K562 (cell line): ENCODE measurements around the gene YIPF4. TPM values are rescaled to one million over a fixed set of nuclear protein-coding genes. Genes with fewer than 3 reads are reported as not detected.

ENCODE experiments used
- ATAC-seq: fragments of 200-7000 bp; cut with Tn5 transposase; 3 replicates; pipeline ENCODE4 v1.9.1; 2020; ENCODE audit warnings: moderate library complexity
- BruUV-seq: library from RNA; stranded (reverse); fragments of 400-500 nt; replicated peaks from 2 replicates; lab custom pipeline; 2021; lab: Mats Ljungman, UMichigan
- CTCF ChIA-PET: fragments of 300-600 bp; formaldehyde crosslinking; extraction: SDS; loops from one replicate; lab custom pipeline; 2021; ENCODE audit warnings: low intra/inter-chr PET ratio; lab: Yijun Ruan, JAX
- POLR2A ChIA-PET: fragments of 300-600, 350-650 bp; sonication (Branson Sonifier 250); formaldehyde crosslinking; extraction: SDS; loops from one replicate; lab custom pipeline; 2021; ENCODE audit warnings: antibody characterized with exemption, inconsistent platforms; lab: Yijun Ruan, JAX
- DNase-seq, 4 experiments: peaks; one replicate each; pipeline versions ENCODE4 v3.0.0 to v3.0.0-alpha.2; 2011 to 2018; ENCODE audit warnings: low spot score in 3 of 4, mixed read lengths in 3 of 4; ENCODE audit errors: extremely low read depth in 1 of 4
- FAIRE-seq: peaks from 2 replicates; lab custom pipeline; 2011; peaks lifted over from hg19 to GRCh38; lab: Jason Lieb, UNC
- H2AFZ ChIP-seq: 2 replicates; pipeline ENCODE4 v1.6.0; 2011; ENCODE audit warnings: low read depth, low read length, control low read depth, inconsistent platforms
- H3K27ac ChIP-seq: fragments of 200-600 bp; 3 replicates; pipeline ENCODE4 v1.8.0; 2011; ENCODE audit warnings: low read depth, mild to moderate bottlenecking, control low read depth, inconsistent platforms, low read length, moderate library complexity, mixed read lengths; ENCODE audit errors: extremely low read depth
- H3K27me3 ChIP-seq, 2 experiments: fragments of 300-600 bp in 1 of 2; 2 replicates in 1 of 2; 3 replicates in 1 of 2; pipeline versions ENCODE4 v1.6.0 to v1.8.0; 2011; ENCODE audit warnings: inconsistent platforms in 2 of 2, low read length in 2 of 2, mild to moderate bottlenecking in 1 of 2, mixed read lengths in 1 of 2, moderate library complexity in 1 of 2; ENCODE audit not compliant: control insufficient read depth in 2 of 2, insufficient read depth in 2 of 2
- H3K36me3 ChIP-seq: fragments of 300-600 bp; 3 replicates; pipeline ENCODE4 v1.8.0; 2011; ENCODE audit warnings: mild to moderate bottlenecking, low read length, inconsistent platforms; ENCODE audit not compliant: control insufficient read depth, insufficient read depth
- H3K4me1 ChIP-seq, 2 experiments: fragments of 200-600 bp in 1 of 2; replicated peaks in 1 of 2; 2 replicates in 1 of 2; 3 replicates in 1 of 2; pipeline versions ENCODE4 v1.5.1 to v1.8.0; 2011; ENCODE audit warnings: inconsistent platforms in 2 of 2, low read length in 2 of 2, mild to moderate bottlenecking in 1 of 2, mixed read lengths in 1 of 2, moderate library complexity in 1 of 2; ENCODE audit not compliant: control insufficient read depth in 2 of 2, insufficient read depth in 2 of 2
- H3K4me2 ChIP-seq: 2 replicates; pipeline ENCODE4 v1.6.1; 2011; ENCODE audit warnings: low read length, control low read depth, inconsistent platforms, mixed read lengths; ENCODE audit not compliant: insufficient read depth
- H3K4me3 ChIP-seq: fragments of 200-600 bp; sonication (generic), shearing (Covaris generic); 2 replicates; pipeline ENCODE4 v1.5.1; 2016; ENCODE audit warnings: control low read depth, inconsistent platforms
- H3K79me2 ChIP-seq: fragments of 200-600 bp; 3 replicates; pipeline ENCODE4 v1.8.0; 2011; ENCODE audit warnings: low read length, inconsistent platforms; ENCODE audit not compliant: control insufficient read depth, insufficient read depth
- H3K9ac ChIP-seq, 2 experiments: 2 replicates each; pipeline versions ENCODE4 v1.6.0 to v1.6.1; 2011; ENCODE audit warnings: low read depth in 2 of 2, low read length in 2 of 2, control low read depth in 1 of 2, inconsistent platforms in 1 of 2, mild to moderate bottlenecking in 1 of 2, mixed read lengths in 1 of 2; ENCODE audit not compliant: insufficient read depth in 1 of 2
- H3K9me1 ChIP-seq: one replicate; pipeline ENCODE4 v1.6.0; 2011; ENCODE audit warnings: inconsistent platforms, mild to moderate bottlenecking, low read length, moderate library complexity; ENCODE audit not compliant: control insufficient read depth, insufficient read depth
- H3K9me3 ChIP-seq: replicated peaks from 2 replicates; pipeline ENCODE4 v1.5.1; 2011; ENCODE audit warnings: low read depth, low read length, inconsistent platforms; ENCODE audit not compliant: control insufficient read depth, insufficient read depth
- H4K20me1 ChIP-seq: replicated peaks from 2 replicates; pipeline ENCODE4 v1.6.1; 2011; ENCODE audit warnings: low read length, inconsistent platforms, mixed read lengths; ENCODE audit not compliant: control insufficient read depth, insufficient read depth
- FOXJ3 ChIP-seq: sonication (generic); formaldehyde crosslinking; IDR thresholded peaks from 2 replicates; pipeline ENCODE4 v1.4.0; 2020; ENCODE audit warnings: mild to moderate bottlenecking, missing genetic modification reagents
- HNRNPLL ChIP-seq: fragments of 200-400 bp; formaldehyde crosslinking; IDR thresholded peaks from 2 replicates; pipeline ENCODE4 v1.6.1; 2017; ENCODE audit warnings: low read length, low read depth, mild to moderate bottlenecking; ENCODE audit not compliant: poor library complexity, severe bottlenecking
- JUND ChIP-seq, 2 experiments: IDR thresholded peaks; 2 replicates in 1 of 2; 3 replicates in 1 of 2; pipeline ENCODE4 v1.6.1; 2011; ENCODE audit warnings: borderline replicate concordance in 2 of 2, low read depth in 2 of 2, low read length in 2 of 2, improper control_type of control experiment in 1 of 2, missing biosample characterization in 1 of 2, missing genetic modification characterization in 1 of 2, missing genetic modification reagents in 1 of 2
- KLF16 ChIP-seq: IDR thresholded peaks from 2 replicates; pipeline ENCODE4 v1.6.1; 2016; ENCODE audit warnings: antibody characterized with exemption
- LCOR ChIP-seq: sonication (generic); formaldehyde crosslinking; IDR thresholded peaks from 2 replicates; pipeline ENCODE4 v1.8.0; 2022; ENCODE audit warnings: mild to moderate bottlenecking, missing genetic modification reagents
- MTA3 ChIP-seq: fragments of 450-650 bp; formaldehyde crosslinking; IDR thresholded peaks from 2 replicates; pipeline ENCODE4 v1.6.1; 2017; ENCODE audit warnings: mild to moderate bottlenecking, borderline replicate concordance
- SMAD4 ChIP-seq: fragments of 250-450 bp; sonication (Bioruptor Pico); conservative IDR thresholded peaks from 2 replicates; pipeline ENCODE4 v1.8.0; 2021; ENCODE audit warnings: inconsistent platforms, mild to moderate bottlenecking, moderate library complexity
- SP2 ChIP-seq: IDR thresholded peaks from 2 replicates; pipeline ENCODE4 v1.6.1; 2011; ENCODE audit warnings: mild to moderate bottlenecking, low read depth, low read length, moderate library complexity; ENCODE audit not compliant: poor library complexity, severe bottlenecking; ENCODE audit errors: extremely low read depth
- STAT5A ChIP-seq: IDR thresholded peaks from 2 replicates; pipeline ENCODE4 v1.6.1; 2012; ENCODE audit warnings: low read length, inconsistent platforms, borderline replicate concordance
- THRB ChIP-seq: fragments of 450-650 bp; formaldehyde crosslinking; conservative IDR thresholded peaks from 2 replicates; pipeline ENCODE4 v1.4.0; 2022; ENCODE audit warnings: mild to moderate bottlenecking, missing genetic modification characterization
- XRCC3 ChIP-seq: fragments of 450-650 bp; IDR thresholded peaks from 2 replicates; pipeline ENCODE4 v1.6.1; 2017; ENCODE audit warnings: mild to moderate bottlenecking, moderate library complexity
- WGBS: fragments of 100-300 bp; shearing (Covaris generic); methylation state at CpG from one replicate; pipeline ENCODE4 v1.1.6; 2016; ENCODE audit warnings: low coverage, mixed read lengths; ENCODE audit not compliant: insufficient coverage; ENCODE audit errors: missing lambda C conversion rate; 5-methylcytosine and 5-hydroxymethylcytosine counted together
- in situ Hi-C: fragments of 300-500 bp; cut with MboI; formaldehyde crosslinking; loops from 4 replicates; pipeline ENCODE4 v1.15.0; 2018; ENCODE audit warnings: inconsistent platforms, mixed read lengths
- intact Hi-C: fragments of 100-400 bp; cut with micrococcal nuclease; formaldehyde crosslinking; loops from 2 replicates; pipeline ENCODE4 v1.14.2; 2022
- polyA plus RNA-seq, 8 experiments: library from polyadenylated mRNA; depleted of rRNA in 4 of 8; stranded (reverse) in 5 of 8; unstranded in 3 of 8; fragments of >200 nt; fragmentation: Nextera tagmentation in 2 of 8; fragmentation: Illumina TruSeq in 1 of 8; extraction: Ambion mirVana in 2 of 8; extraction: Trizol in 1 of 8; gene quantifications; 2 replicates each; pipeline versions ENCODE4 v1.2.1 to v1.2.3, GENCODE V29; 2011 to 2014; ENCODE audit warnings: inconsistent platforms in 1 of 8, missing spikeins in 1 of 8
- total RNA-seq, 7 experiments: library from RNA; depleted of rRNA in 6 of 7; stranded (reverse); fragments of >200 nt in 6 of 7; fragmentation: Illumina TruSeq in 2 of 7; extraction: Trizol in 2 of 7; gene quantifications; 2 replicates each; pipeline versions ENCODE4 v1.2.1 to v1.2.3, GENCODE V29; 2011 to 2021; ENCODE audit warnings: low replicate concordance in 1 of 7

Gene YIPF4
- total and polyA plus RNA-seq, 9 of the 15 experiments (the other 6 are each of a cell fraction or from before 2014, with no cell fraction given) = 4.9 to 46.9 (median 17.5) TPM

- ATAC-seq (peak; percentile 52), FAIRE-seq (no peak), DNase-seq (no peak)
- H3K9me1 ChIP-seq = no peaks in the 10 kb centered on the region
- no peaks in the 10 kb centered on the region for H4K20me1 ChIP-seq
- no peaks in the 10 kb centered on the region; a peak in 1 of 5 replicates for H3K4me1 ChIP-seq
- in situ Hi-C loops = no loop called here
- no peak overlapping the region for H3K9ac ChIP-seq
- no peaks in the 10 kb centered on the region for H3K36me3 ChIP-seq
- H3K9me3 ChIP-seq = no peaks in the 10 kb centered on the region
- H3K27me3 ChIP-seq = no peaks in the 10 kb centered on the region
- intact Hi-C loops = no loop called here
- H3K27ac ChIP-seq = no peak overlapping the region
- H3K4me2 ChIP-seq = no peak overlapping the region
- TF ChIP-seq SP2 = no peak
- no peak for TF ChIP-seq XRCC3
- no peak for TF ChIP-seq MTA3
- no peak for TF ChIP-seq STAT5A
- no peak for TF ChIP-seq HNRNPLL
- no peak for TF ChIP-seq THRB
- no peak for TF ChIP-seq LCOR (CRISPR knock-in tag)
- TF ChIP-seq FOXJ3 = no peak
- no peak for TF ChIP-seq KLF16
- no peak for TF ChIP-seq JUND (IDR thresholded peaks at IDR 0.05; ENCODE audit: borderline replicate concordance, low read depth, low read length)
- TF ChIP-seq JUND (tag; IDR thresholded peaks at IDR 0.05; ENCODE audit: borderline replicate concordance, low read depth, low read length) = no peak
- no peak for TF ChIP-seq SMAD4 (CRISPR knock-in tag)
- H2AFZ ChIP-seq = no peak overlapping the region
- no peak overlapping the region for H3K4me3 ChIP-seq
- CTCF ChIA-PET = no interaction called here
- BruUV-seq = no TSS peak
- H3K79me2 ChIP-seq = no peaks in the 10 kb centered on the region
- 26% methylated on average over 5 of the region's 5 CpGs for WGBS
- POLR2A ChIA-PET = interaction anchor here (0.9 to 1.5 kb wide), 3 partner anchors 8 to 16 kb away, joined by 3 to 4 read pairs (median 3); no protein-coding TSS in a partner anchor
Observed at GRCh38 chr2:32235315-32235714, 42.4 kb upstream of the YIPF4 start.
